GM21381 (cell line): ENCODE measurements around the gene ACSS3.
"Not testable (repeated sequence)": the region's sequence is repeated elsewhere in the genome, so short reads cannot be mapped to it uniquely, and the experiment has no call there.

Experiments
- ATAC-seq: cut with Tn5 transposase; IDR thresholded peaks from one replicate; pipeline ENCODE4 v1.9.1; 2021; ENCODE audit warnings: mild to moderate bottlenecking, moderate library complexity; ENCODE audit not compliant: unreplicated experiment

ACSS3 gene

DNA sequence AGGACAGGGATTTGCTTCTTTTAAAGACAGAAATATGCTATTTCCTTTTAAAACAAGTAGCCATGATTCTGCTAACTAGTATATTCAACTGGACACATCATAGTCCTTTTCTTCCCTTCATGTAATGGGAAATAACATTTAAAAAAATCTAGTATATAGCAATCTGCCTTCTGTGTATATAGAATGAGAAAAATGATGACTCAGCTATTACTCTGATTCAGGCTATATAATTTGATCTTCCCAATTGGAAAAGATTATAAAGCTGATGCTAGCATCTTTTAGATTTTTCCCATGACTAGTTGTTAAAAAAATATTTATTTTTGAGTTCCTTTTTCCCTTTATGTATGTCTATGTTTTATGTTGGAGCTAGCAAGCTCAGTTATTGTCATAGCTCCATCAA is 86.9 kb downstream of the ACSS3 start:
- no peak for ATAC-seq

DNA sequence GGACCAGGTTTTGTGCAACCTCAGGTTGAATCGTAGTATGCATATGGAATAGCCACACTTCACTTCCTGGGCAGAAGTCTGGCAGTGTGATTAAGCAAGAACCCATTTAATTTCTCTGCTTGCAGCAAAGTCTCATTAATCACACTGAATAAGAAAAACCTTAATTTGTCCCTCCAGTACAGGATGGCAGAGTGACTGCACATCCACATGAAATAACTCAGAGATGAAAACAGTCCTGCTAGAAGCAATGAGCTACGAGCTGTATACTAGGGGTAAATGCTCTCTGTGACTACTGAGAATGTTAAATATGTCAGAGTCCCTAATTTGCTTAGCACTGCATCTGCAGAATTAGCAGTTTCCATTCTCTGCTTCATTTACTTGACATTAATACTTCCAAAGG is 88.9 kb downstream of the ACSS3 start:
- no peak for ATAC-seq

DNA sequence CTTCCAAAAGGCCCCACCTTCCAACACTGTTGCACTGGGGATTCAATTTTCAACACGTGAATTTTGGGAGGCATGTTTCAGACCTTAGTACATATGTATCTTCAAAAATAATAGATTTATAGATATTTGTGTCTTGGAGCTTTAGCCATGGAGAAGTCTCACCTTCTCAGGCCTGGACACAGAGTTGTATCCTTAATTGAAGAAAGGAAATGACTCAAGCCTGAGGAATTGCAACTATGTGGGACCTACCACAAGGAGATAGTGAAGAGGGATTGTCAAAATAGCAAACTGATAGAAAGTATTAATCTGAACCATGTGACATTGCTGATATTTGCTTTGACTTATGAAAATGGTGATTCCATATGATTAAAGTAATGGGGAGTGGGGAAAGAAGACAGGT is 89.8 kb downstream of the ACSS3 start:
- ATAC-seq = no peak

DNA sequence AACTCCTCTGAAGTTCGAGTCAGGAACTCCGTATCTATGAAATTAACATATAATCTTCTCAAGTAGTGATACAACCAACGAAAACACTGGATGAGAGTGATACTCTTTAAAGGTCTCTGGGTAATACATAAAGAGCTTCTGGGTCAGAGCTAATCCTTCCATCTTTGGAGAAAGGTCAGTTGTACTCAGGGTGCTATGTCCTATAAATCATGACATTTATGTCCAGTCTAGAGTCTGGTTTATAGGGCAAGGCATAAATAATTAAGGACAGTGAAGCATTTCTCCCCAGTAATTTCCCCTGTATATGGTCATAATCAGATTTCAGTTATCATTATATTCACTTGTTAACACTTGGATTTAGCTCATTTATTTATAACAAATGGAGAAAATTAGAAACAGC is 90.6 kb downstream of the ACSS3 start:
- no peak for ATAC-seq

DNA sequence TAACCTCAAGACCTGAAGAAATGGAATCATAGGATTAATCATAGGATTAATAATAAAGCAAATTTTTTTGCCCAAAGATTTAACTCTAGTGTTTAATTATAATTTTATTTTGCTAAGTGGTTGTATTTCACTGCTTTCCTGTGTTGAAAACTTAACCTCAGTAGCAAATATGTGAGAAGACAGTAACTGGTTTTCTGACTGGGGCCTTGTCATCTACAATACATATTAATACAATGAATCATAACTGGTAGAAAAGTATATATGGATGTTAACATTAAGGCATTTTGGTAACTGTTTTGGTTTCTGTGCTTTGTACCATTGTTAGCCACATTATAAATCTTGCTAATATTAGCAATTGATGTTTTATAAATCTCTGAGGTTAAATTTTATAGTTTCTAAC is 92.2 kb downstream of the ACSS3 start:
- no peak for ATAC-seq

DNA sequence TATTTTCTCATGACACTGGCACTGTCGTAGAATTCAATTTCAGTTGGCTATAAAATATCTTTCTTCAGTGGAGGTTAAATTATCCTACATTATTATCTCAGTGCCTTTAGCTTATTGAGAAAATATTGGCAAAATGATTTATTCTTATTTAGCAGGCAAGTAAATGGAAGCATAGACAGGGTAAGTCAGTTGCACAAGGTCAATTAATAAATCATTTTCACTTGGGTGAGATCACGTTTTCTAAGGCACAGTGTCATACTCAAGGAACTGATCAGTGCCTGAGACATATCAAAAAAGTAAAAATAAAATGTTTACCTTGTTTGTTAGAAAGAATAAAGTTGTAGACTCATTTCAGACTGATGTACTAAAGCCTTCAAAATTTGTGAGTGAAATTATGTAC is 95.0 kb downstream of the ACSS3 start:
- ATAC-seq = no peak

DNA sequence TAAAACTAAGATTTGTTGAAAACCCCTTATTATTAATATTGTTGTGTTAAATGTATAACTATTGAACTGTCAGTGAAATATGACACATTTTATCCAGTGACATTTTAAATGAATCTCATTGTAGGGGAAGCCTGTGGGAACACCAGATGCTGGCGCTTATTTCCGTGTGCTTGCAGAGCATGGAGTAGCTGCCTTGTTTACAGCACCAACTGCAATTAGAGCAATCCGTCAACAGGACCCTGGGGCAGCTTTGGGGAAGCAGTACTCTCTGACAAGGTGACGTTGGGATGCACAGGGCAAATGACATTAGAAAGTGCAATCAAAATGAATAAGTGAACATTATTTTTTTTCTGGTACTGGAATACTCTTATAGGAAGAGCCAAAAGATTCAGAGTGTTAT is 96.8 kb downstream of the ACSS3 start:
- no peak for ATAC-seq

DNA sequence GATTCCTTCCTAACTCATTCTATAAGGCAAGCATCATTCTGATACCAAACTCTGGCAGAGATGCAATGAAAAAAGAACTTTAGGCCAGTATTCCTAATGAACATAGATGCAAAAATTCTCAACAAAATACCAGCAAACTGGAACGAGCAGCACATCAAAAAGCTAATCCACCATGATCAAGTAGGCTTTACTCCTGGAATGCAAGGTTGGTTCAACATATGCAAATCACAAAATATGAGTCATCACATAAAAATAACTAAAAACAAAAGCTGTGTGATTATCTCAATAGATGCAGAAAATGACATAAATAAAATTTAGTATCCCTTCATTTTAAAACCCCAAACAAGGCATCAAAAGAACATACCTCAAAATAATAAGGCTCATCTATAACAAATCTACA is 98.9 kb downstream of the ACSS3 start:
- no peak for ATAC-seq

DNA sequence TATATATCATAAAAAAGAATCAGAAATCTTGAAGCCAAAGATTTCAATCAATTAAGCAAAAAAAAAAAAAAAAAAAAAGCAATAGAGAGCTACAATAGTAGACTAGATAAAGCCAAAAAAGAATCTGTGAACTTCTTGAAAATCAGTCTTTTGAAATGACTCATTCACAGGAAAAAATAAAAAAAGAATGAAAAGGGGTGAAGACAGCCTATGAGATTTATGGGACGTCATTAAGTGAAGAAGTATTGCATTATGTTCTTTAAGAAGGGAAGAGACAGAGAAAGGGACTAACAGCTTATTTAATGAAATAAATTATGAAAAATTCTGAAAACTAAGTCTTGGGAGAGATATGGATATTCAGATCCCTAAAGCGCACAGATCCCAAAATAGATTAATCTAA is 103.8 kb downstream of the ACSS3 start:
- ATAC-seq = no peak

DNA sequence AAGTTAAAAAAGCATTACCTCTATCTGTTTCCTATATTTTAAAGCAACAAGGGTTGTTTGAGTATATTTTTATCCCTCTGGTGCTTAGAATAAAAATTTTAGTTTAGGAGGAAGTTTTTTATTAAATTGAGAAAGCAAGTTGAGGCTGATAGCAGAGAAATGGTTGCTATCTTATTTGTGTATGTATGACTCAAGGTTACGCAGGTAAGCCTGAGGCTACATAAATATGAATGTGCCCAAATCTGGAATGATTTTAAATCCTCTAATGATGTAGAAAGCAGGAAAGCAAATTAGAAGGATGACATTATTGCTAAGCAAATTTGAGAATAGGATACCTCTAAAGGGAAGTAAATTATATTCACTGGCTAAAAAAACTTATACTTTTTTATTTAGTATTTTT is 109.8 kb downstream of the ACSS3 start:
- no peak for ATAC-seq

DNA sequence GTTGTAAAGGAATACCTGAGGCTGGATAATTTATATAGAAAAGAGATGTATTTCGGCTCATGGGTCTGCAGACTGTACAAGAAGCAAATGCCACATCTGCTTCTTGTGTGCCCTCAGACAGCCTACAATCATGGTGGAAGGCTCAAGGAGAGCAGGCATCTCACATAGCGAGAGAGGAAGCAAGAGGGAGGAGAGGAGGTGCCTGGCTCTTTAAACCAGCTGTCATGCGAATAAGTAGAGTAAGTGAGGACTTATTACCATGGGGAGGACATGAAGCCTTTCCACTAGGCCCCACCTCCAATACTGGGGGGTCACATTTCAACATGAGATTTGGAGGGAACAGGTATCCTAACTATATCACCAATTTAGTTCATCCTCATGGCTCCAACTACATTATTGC is 118.7 kb downstream of the ACSS3 start:
- ATAC-seq = no peak

DNA sequence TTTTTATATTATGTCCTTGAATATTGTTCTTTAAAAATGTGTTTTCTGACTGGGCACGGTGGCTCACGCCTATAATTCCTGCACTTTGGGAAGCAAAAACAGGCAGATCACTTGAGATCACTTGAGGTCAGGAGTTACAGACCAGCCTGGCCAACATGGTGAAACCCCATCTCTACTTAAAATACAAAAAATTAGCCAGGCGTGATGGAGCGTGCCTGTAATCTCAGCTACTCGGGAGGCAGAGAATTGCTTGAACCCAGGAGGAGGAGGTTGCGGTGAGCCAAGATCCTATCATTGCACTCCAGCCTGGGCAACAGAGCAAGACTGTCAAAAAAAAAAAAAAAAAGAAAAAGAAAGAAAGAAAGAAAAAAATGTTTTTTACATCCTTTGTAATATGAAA is 122.7 kb downstream of the ACSS3 start:
- ATAC-seq = not testable (repeated sequence)

DNA sequence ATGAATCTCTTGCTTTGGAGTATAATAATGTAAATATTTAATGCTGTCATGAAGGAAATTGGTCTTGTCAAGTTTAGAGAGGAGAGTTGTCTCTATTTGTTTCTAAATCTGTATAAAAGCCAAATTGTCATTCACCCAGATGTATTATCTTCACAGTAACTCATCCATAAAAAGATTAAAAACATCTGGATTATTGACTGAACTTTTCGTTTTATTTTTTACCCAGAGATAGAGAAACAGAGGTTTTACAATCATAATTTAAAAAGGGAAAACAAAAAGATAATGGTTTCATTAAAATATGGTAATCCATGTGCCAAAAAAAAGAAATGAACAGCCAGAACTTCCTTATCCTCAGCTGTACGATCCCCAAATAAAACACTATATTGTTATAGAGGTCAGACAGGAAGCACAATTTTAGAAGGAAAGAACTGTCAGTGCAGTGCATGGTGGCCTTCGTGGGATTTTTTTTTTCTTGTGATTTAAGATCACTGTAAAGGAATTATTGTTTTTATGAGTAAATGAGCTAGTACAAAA is 125.9 kb downstream of the ACSS3 start:
- ATAC-seq = no peak

DNA sequence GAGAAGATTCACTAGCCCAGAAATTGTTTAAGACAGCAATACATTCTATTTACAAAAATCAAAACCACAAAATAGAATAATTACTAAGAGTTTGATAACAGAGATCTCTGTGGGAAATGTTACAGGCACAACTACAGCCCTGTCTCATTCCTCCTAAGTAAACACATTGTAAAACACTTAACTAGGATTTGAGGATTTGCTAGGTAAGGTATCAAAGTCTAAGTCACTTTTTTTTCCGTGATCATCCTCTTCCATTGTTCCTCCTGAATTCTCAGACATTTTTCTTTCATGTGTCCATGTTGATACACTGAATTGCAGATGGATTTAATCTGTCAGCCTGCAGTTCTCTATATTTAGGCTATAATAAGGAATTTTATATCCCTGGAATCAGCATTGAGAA is 127.5 kb downstream of the ACSS3 start:
- no peak for ATAC-seq

DNA sequence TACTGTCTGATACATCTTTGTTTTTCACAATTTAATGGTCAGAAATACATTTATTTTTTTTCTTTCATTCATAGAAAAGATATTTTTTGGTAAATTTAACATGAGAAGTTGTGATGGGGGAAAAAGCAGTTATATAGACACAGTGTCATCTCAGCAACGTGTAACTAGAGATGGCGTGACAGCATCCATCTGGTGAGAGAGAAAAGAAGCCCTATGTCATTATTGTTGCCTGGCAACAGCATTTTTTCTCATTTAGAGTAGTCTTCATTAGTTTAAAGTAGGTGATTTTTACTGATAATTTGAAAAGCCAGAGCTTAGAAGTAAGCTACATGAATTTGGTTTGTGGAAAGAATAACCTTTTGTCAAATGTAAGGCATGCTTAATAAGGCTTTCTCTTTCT is 128.6 kb downstream of the ACSS3 start:
- ATAC-seq = no peak

DNA sequence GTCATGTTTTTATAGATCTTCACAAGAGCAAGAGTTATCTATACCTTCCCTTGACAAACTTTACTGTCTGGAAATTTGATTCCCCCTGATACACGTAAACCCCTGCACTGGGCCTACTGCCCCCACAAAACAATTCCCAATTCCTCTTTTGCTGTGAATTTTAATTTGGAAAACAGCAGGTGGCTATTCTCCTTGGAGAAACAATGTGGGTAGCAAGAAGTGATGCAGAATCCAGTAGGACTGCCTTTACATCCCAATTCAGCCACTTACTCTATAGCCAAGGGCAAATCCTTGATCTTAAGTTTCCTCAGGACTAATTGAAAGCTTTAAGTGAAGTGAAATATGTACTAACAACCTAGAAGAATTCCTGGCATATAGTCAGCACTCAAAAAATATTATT is 129.3 kb downstream of the ACSS3 start:
- no peak for ATAC-seq

DNA sequence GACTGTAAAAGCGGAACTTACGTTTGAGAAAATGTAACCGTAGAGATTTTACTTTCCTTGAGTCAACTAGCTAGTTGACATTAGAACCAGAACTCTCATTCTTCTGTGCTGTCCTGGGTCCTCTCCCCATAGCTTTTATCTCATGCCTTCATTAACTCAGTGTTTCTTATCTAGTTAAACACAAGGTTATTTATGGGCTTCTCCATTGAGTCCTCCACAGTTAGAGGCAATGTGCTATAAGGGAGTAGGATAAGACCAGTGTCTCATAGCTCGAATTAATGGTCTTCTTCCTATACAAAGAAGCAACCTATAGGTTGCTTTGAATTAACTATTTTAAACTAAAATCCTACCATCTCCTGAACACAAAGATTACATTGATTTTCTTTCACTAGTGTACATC is 129.8 kb downstream of the ACSS3 start:
- ATAC-seq = no peak

DNA sequence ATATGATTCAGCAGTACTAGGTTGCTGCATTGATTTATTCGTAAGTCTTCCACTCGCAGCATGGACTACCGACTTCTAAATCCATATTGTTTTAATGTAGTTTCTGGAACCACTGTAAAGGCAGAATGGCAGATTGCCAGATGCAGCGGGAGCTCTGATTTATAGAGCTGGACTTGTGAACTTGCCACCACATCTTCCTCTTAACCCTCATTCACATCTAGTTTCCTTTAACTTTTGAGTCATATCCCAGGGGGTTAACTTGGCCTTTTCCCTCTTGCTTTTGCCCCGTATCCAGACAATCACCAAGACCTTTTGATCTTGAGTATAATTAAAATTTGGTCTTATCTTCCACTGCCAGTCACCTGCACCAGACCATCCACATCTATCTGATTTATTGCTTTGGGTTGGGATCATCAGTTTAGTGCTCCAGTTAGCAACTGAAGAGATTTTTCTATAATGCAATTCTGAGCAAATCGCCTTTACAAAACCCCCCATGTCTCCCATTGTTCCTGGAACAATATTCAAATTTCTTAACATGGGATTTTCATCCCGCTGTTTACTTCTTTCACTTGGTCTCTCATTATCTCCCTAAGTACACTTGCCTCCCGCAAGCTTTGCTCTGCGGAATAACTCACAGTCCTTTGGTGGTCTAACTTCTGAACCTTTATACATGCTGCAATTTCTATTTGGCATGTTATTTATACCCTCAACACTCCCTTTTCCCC is 130.5 kb downstream of the ACSS3 start:
- ATAC-seq = no peak

DNA sequence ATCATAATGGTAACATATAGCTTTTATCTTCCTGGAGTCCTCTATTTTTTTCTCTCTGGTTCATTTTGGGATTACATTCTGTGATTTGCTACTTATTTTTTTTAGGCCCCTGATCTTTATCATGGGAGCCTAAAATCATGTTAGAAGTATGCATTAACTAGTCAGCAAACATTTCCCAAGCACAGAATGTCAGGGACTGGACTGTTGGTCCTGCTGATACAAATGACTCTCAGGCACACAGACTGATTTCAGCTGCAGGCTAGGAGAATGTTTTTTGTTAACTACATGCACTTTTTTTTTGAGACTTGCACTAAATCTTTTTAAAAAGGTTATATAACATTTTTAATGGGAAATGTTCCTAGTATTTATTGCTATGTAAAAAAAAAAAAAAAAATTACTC is 131.1 kb downstream of the ACSS3 start:
- no peak for ATAC-seq

DNA sequence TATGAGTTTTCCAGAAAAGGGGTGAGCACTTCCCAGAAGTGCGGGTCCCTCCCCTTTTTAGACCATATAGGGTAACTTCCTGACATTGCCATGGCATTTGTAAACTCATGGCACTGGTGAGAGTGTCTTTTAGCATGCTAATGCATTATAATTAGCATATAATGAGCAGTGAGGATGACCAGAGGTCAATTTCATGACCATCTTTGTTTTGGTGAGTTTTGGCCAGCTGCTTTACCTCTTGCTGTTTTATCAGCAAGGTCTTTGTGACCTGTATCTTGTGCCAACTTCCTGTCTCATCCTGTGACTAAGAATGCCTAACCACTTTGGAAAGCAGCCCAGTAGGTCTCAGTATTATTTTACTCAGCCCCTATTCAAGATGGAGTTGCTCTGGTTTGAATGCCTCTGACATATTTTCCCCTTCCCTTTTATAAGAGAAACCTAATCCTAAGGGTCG is 131.9 kb downstream of the ACSS3 start:
- not testable (repeated sequence) for ATAC-seq

DNA sequence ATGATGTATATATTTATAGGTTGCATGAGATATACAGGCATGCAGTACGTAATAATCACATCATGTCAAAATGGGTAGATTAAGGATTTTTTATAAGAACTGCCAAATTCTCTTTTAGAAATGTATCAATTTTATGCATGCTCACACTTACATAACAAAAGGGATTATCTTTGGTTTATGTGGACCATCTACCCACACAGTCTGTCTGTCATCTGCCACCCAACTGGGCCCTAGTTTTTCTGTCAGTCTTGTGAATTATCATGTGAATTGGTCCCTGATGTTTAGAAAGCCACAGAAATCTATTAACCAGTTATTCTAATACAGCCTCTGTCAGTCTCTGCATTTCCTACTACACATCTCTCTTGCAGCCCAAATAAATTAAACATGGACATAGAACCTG is 133.4 kb downstream of the ACSS3 start:
- no peak for ATAC-seq

DNA sequence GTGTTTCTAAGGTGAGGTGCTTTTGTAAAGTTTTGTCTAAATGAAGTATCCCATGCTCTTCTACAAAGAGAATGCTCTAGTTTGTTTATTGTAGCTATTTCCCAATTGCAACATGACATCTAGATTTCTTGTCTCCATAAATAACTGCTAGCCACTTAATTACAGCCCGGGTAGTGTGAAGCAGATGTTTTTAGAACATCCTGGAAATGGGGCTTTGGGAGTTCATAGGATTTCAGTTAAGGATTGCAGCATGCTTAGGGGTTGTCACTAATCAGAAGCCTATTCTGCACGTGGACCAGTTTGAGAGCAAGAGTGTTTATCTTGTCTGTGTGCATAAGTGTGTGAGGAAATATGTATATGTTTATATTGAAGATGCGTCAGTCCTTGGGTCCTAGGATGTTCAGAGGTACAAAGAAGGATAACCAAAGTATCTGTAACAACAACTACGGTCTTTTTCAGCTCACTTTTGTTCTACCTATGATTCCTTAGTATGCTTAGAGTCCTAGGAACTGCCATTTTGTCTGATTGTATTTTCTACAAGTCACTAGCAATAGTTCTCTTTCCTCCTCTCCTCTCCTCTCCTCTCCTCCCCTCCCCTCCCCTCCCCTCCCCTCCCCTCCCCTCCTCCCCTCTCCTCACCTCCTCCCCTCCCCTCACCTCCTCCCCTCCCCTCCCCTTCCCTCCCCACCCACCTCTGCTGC is 135.3 kb downstream of the ACSS3 start:
- ATAC-seq = no peak
